ENCODE data around the gene USHBP1. TPM values are rescaled to one million over a fixed set of nuclear protein-coding genes. Genes with fewer than 3 reads are reported as not detected.

Gene USHBP1
- total RNA-seq, 3 donors from 2014 or later = 0.52 to 2.6 (median 2.2) TPM

GRCh38 chr19:17292301-17293074 lies 27.9 kb upstream of the USHBP1 start:
- Histone ChIP-seq H3K9me3 (no peaks in the 10 kb centered on the region), H3K36me3 (ENCODE audit: low read depth) (no peaks in the 10 kb centered on the region), H3K4me1 (ENCODE audit: low read depth) (peaks cover 11% of the 10 kb centered on the region), H3K4me3 (peak overlapping the region; percentile 32)
- TF ChIP-seq CTCF (IDR thresholded peaks at IDR 0.05) = peak; percentile 62
- intact Hi-C loops (cut with DNase I, micrococcal nuclease) = loop anchor here in 1 of 2 donors (10.0 kb wide), 1 partner anchor 102 kb away; the partner anchor contains the start of gene CCDC194
- DNase-seq = peak; percentile 81 to 90 (median 85)
- peak; percentile 96 for ATAC-seq

DNA sequence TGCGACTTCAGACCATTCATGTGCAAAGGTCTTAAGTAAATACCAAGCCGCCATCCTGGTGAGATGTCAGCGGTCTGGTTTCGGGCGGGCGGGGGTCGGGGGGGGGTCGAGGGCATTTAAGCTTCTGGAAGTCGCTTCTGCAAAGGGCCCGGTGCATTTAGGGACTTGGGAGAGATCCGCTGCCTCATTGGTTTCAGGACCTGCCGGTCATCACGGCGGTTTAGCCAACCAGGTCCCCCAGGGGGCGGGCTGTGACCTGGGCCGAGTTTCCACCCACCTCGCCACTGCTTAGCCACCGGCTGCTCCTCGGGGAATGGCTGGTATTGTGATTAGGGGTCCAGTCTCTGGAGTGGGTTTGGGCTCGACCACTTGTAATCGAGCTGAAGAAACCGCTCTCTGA lies 24.9 kb upstream of the USHBP1 start:
- H3K4me1 ChIP-seq (ENCODE audit: low read depth) = peaks cover 11% of the 10 kb centered on the region
- no peak for ATAC-seq
- no peaks in the 10 kb centered on the region for H3K9me3 ChIP-seq
- peak in 2 of 3 donors; percentile 76 for DNase-seq
- intact Hi-C loops (cut with DNase I, micrococcal nuclease) = no loop called here
- no peak for TF ChIP-seq CTCF (IDR thresholded peaks at IDR 0.05)
- no peaks in the 10 kb centered on the region for H3K36me3 ChIP-seq (ENCODE audit: low read depth)
- H3K4me3 ChIP-seq = no peak overlapping the region

DNA sequence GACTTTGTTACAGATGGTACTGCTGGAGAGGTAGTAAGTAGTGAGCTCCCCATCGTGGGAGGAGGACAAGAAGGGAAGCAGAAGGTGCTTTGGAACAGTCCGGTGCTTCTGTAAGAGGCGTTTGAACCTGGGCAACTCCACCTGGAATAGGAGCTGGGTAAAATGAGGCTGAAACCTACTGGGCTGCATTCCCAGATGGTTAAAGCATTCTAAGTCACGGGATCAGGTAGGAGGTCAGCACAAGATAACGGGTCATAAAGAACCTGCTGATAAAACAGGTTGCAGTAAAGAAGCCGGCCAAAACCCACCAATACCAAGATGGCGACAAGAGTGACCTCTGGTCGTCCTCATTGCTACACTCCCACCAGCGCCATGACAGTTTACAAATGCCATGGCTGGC lies 22.2 kb upstream of the USHBP1 start:
- peaks cover 11% of the 10 kb centered on the region for H3K4me1 ChIP-seq (ENCODE audit: low read depth)
- H3K4me3 ChIP-seq = no peak overlapping the region
- no peaks in the 10 kb centered on the region for H3K36me3 ChIP-seq (ENCODE audit: low read depth)
- H3K9me3 ChIP-seq = no peaks in the 10 kb centered on the region
- TF ChIP-seq CTCF (IDR thresholded peaks at IDR 0.05) = no peak
- no peak for DNase-seq
- intact Hi-C loops (cut with DNase I, micrococcal nuclease) = no loop called here
- no peak for ATAC-seq

GRCh38 chr19:17286263-17286662 lies 21.7 kb upstream of the USHBP1 start:
- no peak for ATAC-seq
- intact Hi-C loops (cut with DNase I, micrococcal nuclease) = no loop called here
- no peak for DNase-seq
- H3K36me3 ChIP-seq (ENCODE audit: low read depth) = no peaks in the 10 kb centered on the region
- no peak for TF ChIP-seq CTCF (IDR thresholded peaks at IDR 0.05)
- H3K9me3 ChIP-seq = no peaks in the 10 kb centered on the region
- H3K4me1 ChIP-seq (ENCODE audit: low read depth) = peaks cover 15% of the 10 kb centered on the region
- no peak overlapping the region for H3K4me3 ChIP-seq

DNA sequence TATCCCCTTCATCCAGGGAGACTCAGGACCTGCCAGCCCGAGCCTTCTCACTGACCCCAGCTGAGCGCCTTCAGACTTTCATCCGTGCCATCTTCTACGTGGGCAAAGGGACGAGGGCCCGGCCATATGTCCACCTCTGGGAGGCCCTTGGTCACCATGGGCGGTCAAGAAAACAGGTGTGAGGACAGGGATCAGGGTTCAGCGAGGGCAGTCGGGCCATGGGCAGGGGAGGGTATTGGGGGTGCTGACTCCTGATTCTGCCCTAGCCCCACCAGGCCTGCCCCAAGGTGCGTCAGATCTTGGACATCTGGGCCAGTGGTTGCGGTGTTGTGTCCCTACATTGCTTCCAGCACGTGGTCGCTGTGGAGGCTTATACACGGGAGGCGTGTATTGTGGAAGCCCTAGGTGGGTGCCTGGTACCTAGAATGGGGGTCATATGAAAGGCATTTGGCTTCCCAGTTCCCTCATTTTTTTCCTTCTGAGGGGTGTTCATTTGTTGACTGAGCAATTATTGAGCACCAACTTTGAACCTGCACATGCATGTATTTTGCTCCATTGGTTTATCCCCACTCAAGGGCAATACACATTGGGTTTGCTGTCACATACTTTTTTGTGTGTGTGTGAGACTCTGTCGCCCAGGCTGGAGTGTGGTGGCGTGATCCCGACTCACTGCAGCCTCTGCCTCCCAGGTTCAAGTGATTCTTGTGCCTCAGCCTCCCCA lies 21.0 kb upstream of the USHBP1 start:
- TF ChIP-seq CTCF (IDR thresholded peaks at IDR 0.05) = no peak
- peaks cover 15% of the 10 kb centered on the region for H3K4me1 ChIP-seq (ENCODE audit: low read depth)
- no peaks in the 10 kb centered on the region for H3K9me3 ChIP-seq
- H3K36me3 ChIP-seq (ENCODE audit: low read depth) = no peaks in the 10 kb centered on the region
- ATAC-seq (no peak), DNase-seq (no peak)
- intact Hi-C loops (cut with DNase I, micrococcal nuclease) = no loop called here
- no peak overlapping the region for H3K4me3 ChIP-seq
